HepG2 (cell line): ENCODE data around the gene PCDHGC5. TPM values are rescaled to one million over a fixed set of nuclear protein-coding genes. Genes with fewer than 3 reads are reported as not detected.

Source experiments
- ATAC-seq: fragments of 200-7000 bp; cut with Tn5 transposase; 3 replicates; pipeline ENCODE4 v1.9.1; 2020; ENCODE audit warnings: mild to moderate bottlenecking, moderate library complexity
- BruUV-seq: library from RNA; stranded (reverse); fragments of 400-500 nt; replicated peaks from 2 replicates; lab custom pipeline; 2021; lab: Mats Ljungman, UMichigan
- CTCF ChIA-PET: fragments of 300-600 bp; formaldehyde crosslinking; extraction: SDS; loops from one replicate; lab custom pipeline; 2021; ENCODE audit warnings: low total read pairs, inconsistent platforms, low intra/inter-chr PET ratio; lab: Yijun Ruan, JAX
- POLR2A ChIA-PET: fragments of 350-600 bp; sonication (Branson Sonifier 250); formaldehyde crosslinking; loops from one replicate; lab custom pipeline; 2020; ENCODE audit warnings: antibody characterized with exemption, inconsistent platforms; lab: Yijun Ruan, JAX
- DNase-seq: peaks from one replicate; pipeline ENCODE4 v3.0.0-alpha.2; 2015; ENCODE audit warnings: low spot score
- FAIRE-seq: peaks from 3 replicates; lab custom pipeline; 2011; peaks lifted over from hg19 to GRCh38; lab: Jason Lieb, UNC
- H2AFZ ChIP-seq: one replicate; pipeline ENCODE4 v1.6.1; 2011; ENCODE audit warnings: low read length, inconsistent platforms
- H3K27ac ChIP-seq: fragments of 300-600 bp; 3 replicates; pipeline ENCODE4 v1.8.0; 2011; ENCODE audit warnings: mixed run types, mild to moderate bottlenecking, mixed read lengths, low read length, inconsistent platforms; ENCODE audit not compliant: insufficient read depth; ENCODE audit errors: extremely low read length
- H3K27me3 ChIP-seq, 2 experiments: fragments of 200-600 bp in 1 of 2; 2 replicates in 1 of 2; 3 replicates in 1 of 2; pipeline versions ENCODE4 v1.6.0 to v1.8.0; 2011; ENCODE audit warnings: low read length in 2 of 2, mild to moderate bottlenecking in 2 of 2, moderate library complexity in 2 of 2, inconsistent platforms in 1 of 2; ENCODE audit not compliant: insufficient read depth in 2 of 2, control insufficient read depth in 1 of 2
- H3K36me3 ChIP-seq, 2 experiments: fragments of 200-600 bp in 1 of 2; replicated peaks in 1 of 2; 2 replicates in 1 of 2; 3 replicates in 1 of 2; pipeline versions ENCODE4 v1.5.1 to v1.8.0; 2011; ENCODE audit warnings: low read length in 2 of 2, inconsistent platforms in 1 of 2; ENCODE audit not compliant: insufficient read depth in 2 of 2, control insufficient read depth in 1 of 2
- H3K4me1 ChIP-seq: 2 replicates; pipeline ENCODE4 v1.5.1; 2012; ENCODE audit warnings: low read length, inconsistent platforms; ENCODE audit not compliant: insufficient read depth
- H3K4me2 ChIP-seq: 2 replicates; pipeline ENCODE4 v1.6.0; 2011; ENCODE audit warnings: low read depth, low read length, inconsistent platforms
- H3K4me3 ChIP-seq, 3 experiments: fragments of 200-600 bp in 1 of 3; sonication (generic), shearing (Covaris generic) in 1 of 3; replicated peaks in 1 of 3; 2 replicates each; pipeline ENCODE4 v1.5.1; 2011 to 2016; ENCODE audit warnings: low read length in 3 of 3, inconsistent platforms in 2 of 3, low read depth in 2 of 3, mild to moderate bottlenecking in 2 of 3, control low read depth in 1 of 3, mixed read lengths in 1 of 3; ENCODE audit not compliant: insufficient read depth in 1 of 3
- H3K79me2 ChIP-seq: one replicate; pipeline ENCODE4 v1.6.1; 2011; ENCODE audit warnings: low read length, inconsistent platforms; ENCODE audit not compliant: insufficient read depth
- H3K9ac ChIP-seq: 2 replicates; pipeline ENCODE4 v1.6.0; 2011; ENCODE audit warnings: mild to moderate bottlenecking, low read depth, low read length, inconsistent platforms; ENCODE audit not compliant: insufficient read depth
- H3K9me3 ChIP-seq: 2 replicates; pipeline ENCODE4 v1.5.1; 2012; ENCODE audit warnings: mild to moderate bottlenecking, low read length
- H4K20me1 ChIP-seq: 2 replicates; pipeline ENCODE4 v1.6.0; 2011; ENCODE audit warnings: inconsistent platforms, mild to moderate bottlenecking, low read length, moderate library complexity; ENCODE audit not compliant: insufficient read depth
- ATRX ChIP-seq: sonication (generic); formaldehyde crosslinking; IDR thresholded peaks from 2 replicates; pipeline ENCODE4 v1.4.0; 2020; ENCODE audit warnings: missing genetic modification reagents, borderline replicate concordance
- ZFP90 ChIP-seq: sonication (generic); formaldehyde crosslinking; IDR thresholded peaks from 2 replicates; pipeline ENCODE4 v1.8.0; 2022; ENCODE audit warnings: missing genetic modification reagents, mild to moderate bottlenecking, inconsistent platforms, borderline replicate concordance
- in situ Hi-C: cut with HindIII; loops from 2 replicates; pipeline ENCODE4 v1.10.0; 2017; ENCODE audit warnings: low pct_unique_long_range_greater_than_20kb; ENCODE audit not compliant: extremely low pct_ligation_motif_present
- intact Hi-C: fragments of 100-400 bp; cut with micrococcal nuclease; formaldehyde crosslinking; loops from one replicate; pipeline ENCODE4 v1.10.0; 2022; ENCODE audit not compliant: unreplicated experiment
- polyA plus RNA-seq, 8 experiments: library from polyadenylated mRNA; depleted of rRNA in 3 of 8; stranded (reverse) in 7 of 8; unstranded in 1 of 8; fragments of >200 nt; fragmentation: Illumina TruSeq in 4 of 8; extraction: Trizol in 4 of 8; gene quantifications; 2 replicates each; pipeline versions ENCODE4 v1.2.1 to v1.2.3, GENCODE V29; 2011 to 2016; ENCODE audit warnings: low read depth in 4 of 8, missing spikeins in 1 of 8, mixed read lengths in 1 of 8; ENCODE audit not compliant: insufficient read depth in 1 of 8
- total RNA-seq, 5 experiments: library from RNA; depleted of rRNA; stranded (reverse); fragments of >200 nt; fragmentation: Illumina TruSeq; extraction: Trizol; gene quantifications; 2 replicates each; pipeline ENCODE4 v1.2.3, GENCODE V29; 2016; ENCODE audit warnings: low read depth in 1 of 5
- TF ChIP-seq, protein P1 (sequence below): sonication (generic); formaldehyde crosslinking; conservative IDR thresholded peaks from 2 replicates; pipeline ENCODE4 v1.8.1; 2023; ENCODE audit warnings: missing genetic modification reagents
- TF ChIP-seq, protein P2 (sequence below): sonication (generic); formaldehyde crosslinking; IDR thresholded peaks from 2 replicates; pipeline ENCODE4 v1.8.0; 2023; ENCODE audit warnings: mild to moderate bottlenecking, missing genetic modification reagents
- TF ChIP-seq, protein P3 (sequence below): sonication (generic); formaldehyde crosslinking; IDR thresholded peaks from 2 replicates; pipeline ENCODE4 v1.8.1; 2023; ENCODE audit warnings: mild to moderate bottlenecking, missing genetic modification reagents

The PCDHGC5 gene
- total and polyA plus RNA-seq, 2 of the 13 experiments (the other 11 are each of a cell fraction or from before 2014, with no cell fraction given): 0.03 TPM; not detected in 1

DNA sequence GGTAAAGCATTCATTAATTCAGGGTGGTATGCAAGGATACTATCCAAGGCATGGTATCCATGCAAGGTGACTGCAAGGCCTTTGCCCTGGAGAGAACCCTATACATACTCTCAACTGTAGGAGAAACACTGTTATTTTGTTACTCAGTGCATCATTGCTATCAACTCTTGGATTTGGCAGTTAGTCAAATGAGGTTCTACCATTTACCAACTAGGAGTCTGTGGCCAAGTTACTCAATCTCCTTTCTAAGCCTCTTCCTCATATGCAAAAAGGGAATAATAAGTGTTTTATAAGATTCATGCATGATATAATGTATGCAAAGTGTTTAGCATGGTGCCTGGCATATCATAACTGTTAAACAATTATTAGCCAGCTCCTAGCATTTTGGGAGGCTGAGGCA, 9.1 kb upstream of the PCDHGC5 start:
- H3K4me3 ChIP-seq: no peak overlapping the region
- TF ChIP-seq ATRX (CRISPR knock-in tag) (no peak), ZFP90 (CRISPR knock-in tag) (no peak)
- TF ChIP-seq, protein P1, sequence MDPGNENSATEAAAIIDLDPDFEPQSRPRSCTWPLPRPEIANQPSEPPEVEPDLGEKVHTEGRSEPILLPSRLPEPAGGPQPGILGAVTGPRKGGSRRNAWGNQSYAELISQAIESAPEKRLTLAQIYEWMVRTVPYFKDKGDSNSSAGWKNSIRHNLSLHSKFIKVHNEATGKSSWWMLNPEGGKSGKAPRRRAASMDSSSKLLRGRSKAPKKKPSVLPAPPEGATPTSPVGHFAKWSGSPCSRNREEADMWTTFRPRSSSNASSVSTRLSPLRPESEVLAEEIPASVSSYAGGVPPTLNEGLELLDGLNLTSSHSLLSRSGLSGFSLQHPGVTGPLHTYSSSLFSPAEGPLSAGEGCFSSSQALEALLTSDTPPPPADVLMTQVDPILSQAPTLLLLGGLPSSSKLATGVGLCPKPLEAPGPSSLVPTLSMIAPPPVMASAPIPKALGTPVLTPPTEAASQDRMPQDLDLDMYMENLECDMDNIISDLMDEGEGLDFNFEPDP: no peak
- TF ChIP-seq, protein P2, sequence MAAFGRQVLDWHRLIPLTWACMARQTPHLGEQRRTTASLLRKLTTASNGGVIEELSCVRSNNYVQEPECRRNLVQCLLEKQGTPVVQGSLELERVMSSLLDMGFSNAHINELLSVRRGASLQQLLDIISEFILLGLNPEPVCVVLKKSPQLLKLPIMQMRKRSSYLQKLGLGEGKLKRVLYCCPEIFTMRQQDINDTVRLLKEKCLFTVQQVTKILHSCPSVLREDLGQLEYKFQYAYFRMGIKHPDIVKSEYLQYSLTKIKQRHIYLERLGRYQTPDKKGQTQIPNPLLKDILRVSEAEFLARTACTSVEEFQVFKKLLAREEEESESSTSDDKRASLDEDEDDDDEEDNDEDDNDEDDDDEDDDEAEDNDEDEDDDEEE (CRISPR knock-in tag): no peak
- TF ChIP-seq, protein P3, sequence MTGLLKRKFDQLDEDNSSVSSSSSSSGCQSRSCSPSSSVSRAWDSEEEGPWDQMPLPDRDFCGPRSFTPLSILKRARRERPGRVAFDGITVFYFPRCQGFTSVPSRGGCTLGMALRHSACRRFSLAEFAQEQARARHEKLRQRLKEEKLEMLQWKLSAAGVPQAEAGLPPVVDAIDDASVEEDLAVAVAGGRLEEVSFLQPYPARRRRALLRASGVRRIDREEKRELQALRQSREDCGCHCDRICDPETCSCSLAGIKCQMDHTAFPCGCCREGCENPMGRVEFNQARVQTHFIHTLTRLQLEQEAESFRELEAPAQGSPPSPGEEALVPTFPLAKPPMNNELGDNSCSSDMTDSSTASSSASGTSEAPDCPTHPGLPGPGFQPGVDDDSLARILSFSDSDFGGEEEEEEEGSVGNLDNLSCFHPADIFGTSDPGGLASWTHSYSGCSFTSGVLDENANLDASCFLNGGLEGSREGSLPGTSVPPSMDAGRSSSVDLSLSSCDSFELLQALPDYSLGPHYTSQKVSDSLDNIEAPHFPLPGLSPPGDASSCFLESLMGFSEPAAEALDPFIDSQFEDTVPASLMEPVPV (CRISPR knock-in tag): no peak
- TF ChIP-seq, all 625 proteins: peak for 0
- intact Hi-C loops (no loop called here), in situ Hi-C loops (no loop called here)
- ChIA-PET CTCF (no interaction called here), POLR2A (no interaction called here)
- no peaks in the 10 kb centered on the region for H3K4me1 ChIP-seq
- H3K9ac ChIP-seq: no peak overlapping the region
- H3K27me3 ChIP-seq: peaks cover 2 to 14% of the 10 kb centered on the region in 2 experiments; a peak in 2 of 5 replicates
- no peak for DNase-seq
- no peaks in the 10 kb centered on the region for H3K9me3 ChIP-seq
- H4K20me1 ChIP-seq: no peaks in the 10 kb centered on the region
- ATAC-seq: no peak
- no peak overlapping the region for H3K4me2 ChIP-seq
- H3K36me3 ChIP-seq: no peaks in the 10 kb centered on the region
- FAIRE-seq: no peak
- H3K27ac ChIP-seq: no peak overlapping the region
- no TSS peak for BruUV-seq
- H3K79me2 ChIP-seq: no peaks in the 10 kb centered on the region
- H2AFZ ChIP-seq: no peak overlapping the region
